IMR-90 (cell line): ENCODE data around the gene FOXP1. TPM values are rescaled to one million over a fixed set of nuclear protein-coding genes. Genes with fewer than 3 reads are reported as not detected.

Experiments used
- ATAC-seq: fragments of 200-7000 bp; cut with Tn5 transposase; 2 replicates; pipeline ENCODE4 v1.9.1; 2020; ENCODE audit warnings: low read depth, mild to moderate bottlenecking, moderate library complexity
- BruUV-seq: library from RNA; stranded (reverse); fragments of 400-500 nt; replicated peaks from 2 replicates; lab custom pipeline; 2021; lab: Mats Ljungman, UMichigan
- CTCF ChIA-PET: fragments of 300-600 bp; formaldehyde crosslinking; extraction: SDS; loops from one replicate; lab custom pipeline; 2021; ENCODE audit warnings: antibody characterized with exemption; lab: Yijun Ruan, JAX
- POLR2A ChIA-PET: fragments of 300-600 bp; sonication (Branson Sonifier 250); formaldehyde crosslinking; loops from one replicate; lab custom pipeline; 2022; ENCODE audit warnings: antibody characterized with exemption; ENCODE audit not compliant: unreplicated experiment; lab: Charles Lee
- DNase-seq: peaks from one replicate; pipeline ENCODE4 v3.0.0; 2013
- H2AFZ ChIP-seq: replicated peaks from 2 replicates; pipeline ENCODE3; 2013; ENCODE audit warnings: low read length, mild to moderate bottlenecking; ENCODE audit not compliant: poor library complexity
- H2AK5ac ChIP-seq: 2 replicates; pipeline ENCODE4 v1.6.1; 2013; ENCODE audit warnings: low read depth, low read length, inconsistent platforms
- H2AK9ac ChIP-seq: replicated peaks from 2 replicates; pipeline ENCODE3; 2013; ENCODE audit warnings: mild to moderate bottlenecking, low read depth, low read length, moderate library complexity; ENCODE audit not compliant: poor library complexity
- H2BK120ac ChIP-seq: 2 replicates; pipeline ENCODE4 v1.6.1; 2013; ENCODE audit warnings: low read depth, low read length, inconsistent platforms
- H2BK15ac ChIP-seq: 3 replicates; pipeline ENCODE4 v1.6.1; 2013; ENCODE audit warnings: low read depth, low read length, inconsistent platforms
- H2BK20ac ChIP-seq: 2 replicates; pipeline ENCODE4 v1.6.1; 2013; ENCODE audit warnings: low read depth, mild to moderate bottlenecking, inconsistent platforms, low read length, moderate library complexity
- H2BK5ac ChIP-seq: 2 replicates; pipeline ENCODE4 v1.6.1; 2013; ENCODE audit warnings: mild to moderate bottlenecking, low read depth, low read length, inconsistent platforms; ENCODE audit not compliant: poor library complexity, severe bottlenecking
- H3K14ac ChIP-seq: replicated peaks from 2 replicates; pipeline ENCODE4 v1.6.1; 2013; ENCODE audit warnings: low read depth, low read length, inconsistent platforms
- H3K18ac ChIP-seq: 2 replicates; pipeline ENCODE4 v1.6.1; 2013; ENCODE audit warnings: low read depth, low read length, control low read depth
- H3K23ac ChIP-seq: 2 replicates; pipeline ENCODE4 v1.6.1; 2013; ENCODE audit warnings: low read depth, low read length, inconsistent platforms
- H3K27ac ChIP-seq: 2 replicates; pipeline ENCODE4 v1.5.1; 2013; ENCODE audit warnings: mild to moderate bottlenecking, control low read depth, low read length; ENCODE audit not compliant: insufficient read depth
- H3K27me3 ChIP-seq: 2 replicates; pipeline ENCODE4 v1.6.1; 2013; ENCODE audit warnings: low read length; ENCODE audit not compliant: control insufficient read depth, insufficient read depth
- H3K36me3 ChIP-seq: 2 replicates; pipeline ENCODE4 v1.6.1; 2013; ENCODE audit warnings: low read length, mixed read lengths; ENCODE audit not compliant: control insufficient read depth, insufficient read depth
- H3K4ac ChIP-seq: 2 replicates; pipeline ENCODE4 v1.6.1; 2013; ENCODE audit warnings: low read depth, low read length, inconsistent platforms
- H3K4me1 ChIP-seq: 2 replicates; pipeline ENCODE4 v1.6.1; 2013; ENCODE audit warnings: low read length, mixed read lengths; ENCODE audit not compliant: control insufficient read depth, insufficient read depth
- H3K4me2 ChIP-seq: 2 replicates; pipeline ENCODE4 v1.6.1; 2013; ENCODE audit warnings: low read depth, mild to moderate bottlenecking, control low read depth, low read length, moderate library complexity
- H3K4me3 ChIP-seq: 2 replicates; pipeline ENCODE4 v1.5.1; 2013; ENCODE audit warnings: low read depth, mild to moderate bottlenecking, control low read depth, low read length, moderate library complexity; ENCODE audit not compliant: insufficient read depth
- H3K56ac ChIP-seq: 2 replicates; pipeline ENCODE4 v1.6.1; 2013; ENCODE audit warnings: low read length, inconsistent platforms; ENCODE audit not compliant: insufficient read depth; ENCODE audit errors: extremely low read depth
- H3K79me1 ChIP-seq, 2 experiments: 2 replicates each; pipeline ENCODE4 v1.6.1; 2013; ENCODE audit warnings: low read length in 2 of 2, inconsistent platforms in 1 of 2, low read depth in 1 of 2
- H3K9ac ChIP-seq: 2 replicates; pipeline ENCODE4 v1.6.1; 2013; ENCODE audit warnings: low read depth, low read length, control low read depth
- H3K9me1 ChIP-seq: 2 replicates; pipeline ENCODE4 v1.6.1; 2013; ENCODE audit warnings: low read length, inconsistent platforms; ENCODE audit not compliant: insufficient read depth
- H3K9me3 ChIP-seq: 2 replicates; pipeline ENCODE4 v1.6.1; 2013; ENCODE audit warnings: low read length; ENCODE audit not compliant: control insufficient read depth, insufficient read depth
- H4K20me1 ChIP-seq: 2 replicates; pipeline ENCODE4 v1.6.1; 2013; ENCODE audit warnings: low read length, inconsistent platforms; ENCODE audit not compliant: insufficient read depth
- H4K5ac ChIP-seq: 2 replicates; pipeline ENCODE4 v1.6.1; 2013; ENCODE audit warnings: mild to moderate bottlenecking, low read depth, low read length, control low read depth
- H4K8ac ChIP-seq, 2 experiments: 2 replicates each; pipeline ENCODE4 v1.6.1; 2013; ENCODE audit warnings: low read depth in 2 of 2, low read length in 2 of 2, control low read depth in 1 of 2, inconsistent platforms in 1 of 2
- H4K91ac ChIP-seq: 2 replicates; pipeline ENCODE4 v1.6.1; 2013; ENCODE audit warnings: low read depth, low read length, inconsistent platforms; ENCODE audit not compliant: insufficient read depth
- BHLHE40 ChIP-seq: fragments of 150-350 bp; IDR thresholded peaks from 2 replicates; pipeline ENCODE4 v1.6.1; 2016; ENCODE audit warnings: mild to moderate bottlenecking, low read depth, low read length
- CEBPB ChIP-seq: IDR thresholded peaks from 2 replicates; pipeline ENCODE4 v1.6.1; 2012; ENCODE audit warnings: low read depth, low read length, improper control_type of control experiment
- CHD1 ChIP-seq: IDR thresholded peaks from 2 replicates; pipeline ENCODE4 v1.6.1; 2012; ENCODE audit warnings: low read depth, low read length, improper control_type of control experiment
- FOS ChIP-seq: fragments of 150-350 bp; IDR thresholded peaks from 2 replicates; pipeline ENCODE4 v1.6.1; 2016; ENCODE audit warnings: low read depth, low read length
- MAFK ChIP-seq: IDR thresholded peaks from 2 replicates; pipeline ENCODE4 v1.6.1; 2012; ENCODE audit warnings: low read depth, low read length, improper control_type of control experiment
- MAZ ChIP-seq: IDR thresholded peaks from 2 replicates; pipeline ENCODE4 v1.6.1; 2012; ENCODE audit warnings: low read depth, mild to moderate bottlenecking, low read length, improper control_type of control experiment, moderate library complexity, borderline replicate concordance
- NFE2L2 ChIP-seq: fragments of 150-350 bp; IDR thresholded peaks from 2 replicates; pipeline ENCODE4 v1.6.1; 2016; ENCODE audit warnings: low read depth, mild to moderate bottlenecking, low read length
- POLR2A ChIP-seq: IDR thresholded peaks from 2 replicates; pipeline ENCODE4 v1.6.1; 2012; ENCODE audit warnings: mild to moderate bottlenecking, low read depth, low read length
- RAD21 ChIP-seq: IDR thresholded peaks from 2 replicates; pipeline ENCODE4 v1.6.1; 2012; ENCODE audit warnings: low read length, improper control_type of control experiment
- RCOR1 ChIP-seq: IDR thresholded peaks from 2 replicates; pipeline ENCODE4 v1.6.1; 2012; ENCODE audit warnings: mild to moderate bottlenecking, low read length, improper control_type of control experiment; ENCODE audit not compliant: insufficient replicate concordance
- RFX5 ChIP-seq: IDR thresholded peaks from 2 replicates; pipeline ENCODE4 v1.8.0; 2012; ENCODE audit warnings: low read depth, mild to moderate bottlenecking, low read length, moderate library complexity
- SMC3 ChIP-seq: fragments of 150-350 bp; IDR thresholded peaks from 2 replicates; pipeline ENCODE4 v1.6.1; 2016; ENCODE audit warnings: low read depth, mild to moderate bottlenecking, antibody characterized with exemption, low read length, moderate library complexity
- WGBS, 2 experiments: methylation state at CpG; one replicate each; pipeline versions ENCODE4 v1.1.5 to v1.1.7; 2013; ENCODE audit warnings: missing lambda C conversion rate in 2 of 2; ENCODE audit not compliant: insufficient read length in 1 of 2; ENCODE audit errors: extremely low coverage in 2 of 2; 5-methylcytosine and 5-hydroxymethylcytosine counted together
- dilution Hi-C: fragments of 300-500 bp; cut with HindIII; formaldehyde crosslinking; loops from one replicate; pipeline ENCODE4 v1.14.3; 2018; ENCODE audit warnings: low sequenced_read_pairs; ENCODE audit not compliant: unreplicated experiment
- in situ Hi-C: fragments of 300-500 bp; cut with MboI; formaldehyde crosslinking; loops from 3 replicates; pipeline ENCODE4 v1.14.3; 2019; ENCODE audit warnings: low sequenced_read_pairs, inconsistent platforms, mixed read lengths
- intact Hi-C: fragments of 100-400 bp; cut with micrococcal nuclease; formaldehyde crosslinking; loops from 2 replicates; pipeline ENCODE4 v1.10.0; 2022
- polyA plus RNA-seq, 3 experiments: library from polyadenylated mRNA; depleted of rRNA; stranded (reverse); fragments of >200 nt; gene quantifications; 2 replicates each; pipeline ENCODE4 v1.2.3, GENCODE V29; 2012; ENCODE audit warnings: low replicate concordance in 1 of 3
- total RNA-seq: library from RNA; depleted of rRNA; stranded (reverse); fragments of >200 nt; gene quantifications from 2 replicates; pipeline ENCODE4 v1.2.3, GENCODE V29; 2012
- TF ChIP-seq, protein P1 (sequence below): fragments of 150-350 bp; IDR thresholded peaks from 2 replicates; pipeline ENCODE4 v1.6.1; 2016; ENCODE audit warnings: low read depth, mild to moderate bottlenecking, low read length, moderate library complexity, borderline replicate concordance
- TF ChIP-seq, protein P2 (sequence below): fragments of 150-350 bp; IDR thresholded peaks from 2 replicates; pipeline ENCODE4 v1.6.1; 2017; ENCODE audit warnings: mild to moderate bottlenecking, antibody characterized with exemption, low read length, low read depth
- TF ChIP-seq, protein P3 (sequence below): conservative IDR thresholded peaks from 2 replicates; pipeline ENCODE4 v1.5.1; 2012; ENCODE audit warnings: mild to moderate bottlenecking, low read depth, low read length, improper control_type of control experiment

FOXP1 gene
- total and polyA plus RNA-seq, 2 of the 4 experiments (the other 2 are of a cell fraction): 37.0 to 132 TPM

DNA sequence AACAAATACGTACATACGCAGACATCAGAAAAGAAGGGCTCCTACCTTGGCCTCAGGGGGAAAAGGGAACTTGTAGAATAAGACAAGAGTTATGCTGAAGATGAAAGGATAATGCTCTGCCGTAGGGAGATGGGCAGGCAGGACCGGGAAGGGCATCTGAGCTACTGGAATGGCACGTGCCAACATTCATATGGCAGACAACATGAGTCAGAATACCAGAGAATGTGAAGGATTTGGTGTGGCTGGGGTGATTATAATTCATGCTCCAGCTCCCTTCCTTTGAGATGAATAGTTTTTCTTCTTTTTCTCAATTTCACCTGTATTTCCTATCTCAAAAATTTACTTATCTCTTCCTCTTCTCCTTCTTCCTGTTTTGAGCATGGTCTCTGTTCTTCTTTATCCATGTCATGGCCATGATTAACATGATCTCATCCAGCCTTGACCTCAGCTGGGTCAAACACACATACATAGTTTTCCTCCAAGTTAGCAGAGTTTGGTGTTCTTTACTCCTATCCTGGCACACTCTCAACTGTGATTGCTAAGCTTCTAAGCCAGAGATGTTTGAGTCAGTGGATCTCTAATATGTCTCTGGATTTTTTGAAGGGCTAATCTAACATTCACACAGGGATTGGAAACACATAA, 507.0 kb downstream of the FOXP1 start:
- H3K27ac ChIP-seq: no peak overlapping the region
- no peak overlapping the region for H2AFZ ChIP-seq
- 0 out of 2 replicates have a peak, but pooled peaks cover 2% of the 10 kb centered on the region for H3K36me3 ChIP-seq
- intact Hi-C loops: no loop called here
- peak overlapping the region; percentile 24 for H2BK5ac ChIP-seq
- H3K18ac ChIP-seq: no peak overlapping the region; the same call in 1 of the 2 replicates
- H2BK15ac ChIP-seq: no peak overlapping the region
- H3K27me3 ChIP-seq: no peaks in the 10 kb centered on the region
- peak overlapping the region; percentile 75; the same call in 1 of the 2 replicates for H2BK20ac ChIP-seq
- DNase-seq (peak; percentile 77), ATAC-seq (peak; percentile 25; the same call in 1 of the 2 replicates)
- no peak overlapping the region for H4K5ac ChIP-seq
- no peak overlapping the region for H3K4me2 ChIP-seq
- H4K20me1 ChIP-seq: peaks cover 3% of the 10 kb centered on the region; the same call in 1 of the 2 replicates
- no peak overlapping the region for H4K91ac ChIP-seq
- H3K9me1 ChIP-seq: peaks cover 23% of the 10 kb centered on the region
- no peak overlapping the region for H3K4me3 ChIP-seq
- H3K56ac ChIP-seq: no peak overlapping the region
- no TSS peak for BruUV-seq
- peaks cover 63 to 85% of the 10 kb centered on the region in 2 experiments for H3K79me1 ChIP-seq
- no peak overlapping the region for H3K4ac ChIP-seq
- 0 out of 4 replicates have a peak overlapping the region, but pooled peaks of 1 of the 2 experiments have one; percentile 0 for H4K8ac ChIP-seq
- H3K4me1 ChIP-seq: peaks cover 17% of the 10 kb centered on the region
- H3K14ac ChIP-seq: no peak overlapping the region
- no peaks in the 10 kb centered on the region for H3K9me3 ChIP-seq
- H3K9ac ChIP-seq: no peak overlapping the region
- H2BK120ac ChIP-seq: no peak overlapping the region
- ChIA-PET CTCF (interaction anchor here (0.6 kb wide), 1 partner anchor 1319 kb away, joined by 3 read pairs; no protein-coding TSS in a partner anchor), POLR2A (no interaction called here)
- no peak overlapping the region for H2AK9ac ChIP-seq
- no CpG with 5 or more reads among the region's 5 CpGs for WGBS, 2 experiments
- dilution Hi-C loops: no loop called here
- H2AK5ac ChIP-seq: peak overlapping the region; percentile 16; the same call in 1 of the 2 replicates
- no peak overlapping the region for H3K23ac ChIP-seq
- in situ Hi-C loops: no loop called here
- TF ChIP-seq BHLHE40 (no peak), RFX5 (no peak), MAZ (no peak), MAFK (no peak), FOS (no peak), RAD21 (no peak), CHD1 (no peak), POLR2A (no peak), RCOR1 (no peak), CEBPB (no peak), SMC3 (no peak), NFE2L2 (no peak)
- TF ChIP-seq, protein P1, sequence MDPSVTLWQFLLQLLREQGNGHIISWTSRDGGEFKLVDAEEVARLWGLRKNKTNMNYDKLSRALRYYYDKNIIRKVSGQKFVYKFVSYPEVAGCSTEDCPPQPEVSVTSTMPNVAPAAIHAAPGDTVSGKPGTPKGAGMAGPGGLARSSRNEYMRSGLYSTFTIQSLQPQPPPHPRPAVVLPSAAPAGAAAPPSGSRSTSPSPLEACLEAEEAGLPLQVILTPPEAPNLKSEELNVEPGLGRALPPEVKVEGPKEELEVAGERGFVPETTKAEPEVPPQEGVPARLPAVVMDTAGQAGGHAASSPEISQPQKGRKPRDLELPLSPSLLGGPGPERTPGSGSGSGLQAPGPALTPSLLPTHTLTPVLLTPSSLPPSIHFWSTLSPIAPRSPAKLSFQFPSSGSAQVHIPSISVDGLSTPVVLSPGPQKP: no peak
- TF ChIP-seq, protein P2, sequence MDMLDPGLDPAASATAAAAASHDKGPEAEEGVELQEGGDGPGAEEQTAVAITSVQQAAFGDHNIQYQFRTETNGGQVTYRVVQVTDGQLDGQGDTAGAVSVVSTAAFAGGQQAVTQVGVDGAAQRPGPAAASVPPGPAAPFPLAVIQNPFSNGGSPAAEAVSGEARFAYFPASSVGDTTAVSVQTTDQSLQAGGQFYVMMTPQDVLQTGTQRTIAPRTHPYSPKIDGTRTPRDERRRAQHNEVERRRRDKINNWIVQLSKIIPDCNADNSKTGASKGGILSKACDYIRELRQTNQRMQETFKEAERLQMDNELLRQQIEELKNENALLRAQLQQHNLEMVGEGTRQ: no peak
- TF ChIP-seq, protein P3, sequence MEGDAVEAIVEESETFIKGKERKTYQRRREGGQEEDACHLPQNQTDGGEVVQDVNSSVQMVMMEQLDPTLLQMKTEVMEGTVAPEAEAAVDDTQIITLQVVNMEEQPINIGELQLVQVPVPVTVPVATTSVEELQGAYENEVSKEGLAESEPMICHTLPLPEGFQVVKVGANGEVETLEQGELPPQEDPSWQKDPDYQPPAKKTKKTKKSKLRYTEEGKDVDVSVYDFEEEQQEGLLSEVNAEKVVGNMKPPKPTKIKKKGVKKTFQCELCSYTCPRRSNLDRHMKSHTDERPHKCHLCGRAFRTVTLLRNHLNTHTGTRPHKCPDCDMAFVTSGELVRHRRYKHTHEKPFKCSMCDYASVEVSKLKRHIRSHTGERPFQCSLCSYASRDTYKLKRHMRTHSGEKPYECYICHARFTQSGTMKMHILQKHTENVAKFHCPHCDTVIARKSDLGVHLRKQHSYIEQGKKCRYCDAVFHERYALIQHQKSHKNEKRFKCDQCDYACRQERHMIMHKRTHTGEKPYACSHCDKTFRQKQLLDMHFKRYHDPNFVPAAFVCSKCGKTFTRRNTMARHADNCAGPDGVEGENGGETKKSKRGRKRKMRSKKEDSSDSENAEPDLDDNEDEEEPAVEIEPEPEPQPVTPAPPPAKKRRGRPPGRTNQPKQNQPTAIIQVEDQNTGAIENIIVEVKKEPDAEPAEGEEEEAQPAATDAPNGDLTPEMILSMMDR: no peak
